ENCODE measurements around the gene KCMF1.

Gene KCMF1

GRCh38 chr2:85089585-85089984 is 118.6 kb downstream of the KCMF1 start:
- no peaks in the 10 kb centered on the region for H3K9me3 ChIP-seq
- TF ChIP-seq, protein P1, sequence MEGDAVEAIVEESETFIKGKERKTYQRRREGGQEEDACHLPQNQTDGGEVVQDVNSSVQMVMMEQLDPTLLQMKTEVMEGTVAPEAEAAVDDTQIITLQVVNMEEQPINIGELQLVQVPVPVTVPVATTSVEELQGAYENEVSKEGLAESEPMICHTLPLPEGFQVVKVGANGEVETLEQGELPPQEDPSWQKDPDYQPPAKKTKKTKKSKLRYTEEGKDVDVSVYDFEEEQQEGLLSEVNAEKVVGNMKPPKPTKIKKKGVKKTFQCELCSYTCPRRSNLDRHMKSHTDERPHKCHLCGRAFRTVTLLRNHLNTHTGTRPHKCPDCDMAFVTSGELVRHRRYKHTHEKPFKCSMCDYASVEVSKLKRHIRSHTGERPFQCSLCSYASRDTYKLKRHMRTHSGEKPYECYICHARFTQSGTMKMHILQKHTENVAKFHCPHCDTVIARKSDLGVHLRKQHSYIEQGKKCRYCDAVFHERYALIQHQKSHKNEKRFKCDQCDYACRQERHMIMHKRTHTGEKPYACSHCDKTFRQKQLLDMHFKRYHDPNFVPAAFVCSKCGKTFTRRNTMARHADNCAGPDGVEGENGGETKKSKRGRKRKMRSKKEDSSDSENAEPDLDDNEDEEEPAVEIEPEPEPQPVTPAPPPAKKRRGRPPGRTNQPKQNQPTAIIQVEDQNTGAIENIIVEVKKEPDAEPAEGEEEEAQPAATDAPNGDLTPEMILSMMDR (IDR thresholded peaks at IDR 0.05): no peak

GRCh38 chr2:85091838-85092237 is 120.9 kb downstream of the KCMF1 start:
- Histone ChIP-seq H3K4me3 (ENCODE audit: low read depth in 1 of 2, low read length in 1 of 2) (no peak overlapping the region), H3K27me3 (peaks cover 1% of the 10 kb centered on the region), H3K36me3 (no peaks in the 10 kb centered on the region), H3K4me1 (ENCODE audit: control insufficient read depth in 1 of 2, insufficient read depth in 1 of 2, low read depth in 1 of 2, low read length in 1 of 2) (no peaks in the 10 kb centered on the region), H3K27ac (no peak overlapping the region), H3K9me3 (no peaks in the 10 kb centered on the region)
- TF ChIP-seq, protein P1 (IDR thresholded peaks at IDR 0.05): no peak

More at GRCh38 chr2:85089585-85089984, 118.6 kb downstream of the KCMF1 start:
- Histone ChIP-seq H3K36me3 (no peaks in the 10 kb centered on the region), H3K4me3 (ENCODE audit: low read depth in 1 of 2, low read length in 1 of 2) (no peak overlapping the region), H3K27me3 (peaks cover 19% of the 10 kb centered on the region), H3K27ac (no peak overlapping the region), H3K4me1 (ENCODE audit: control insufficient read depth in 1 of 2, insufficient read depth in 1 of 2, low read depth in 1 of 2, low read length in 1 of 2) (no peaks in the 10 kb centered on the region)

DNA sequence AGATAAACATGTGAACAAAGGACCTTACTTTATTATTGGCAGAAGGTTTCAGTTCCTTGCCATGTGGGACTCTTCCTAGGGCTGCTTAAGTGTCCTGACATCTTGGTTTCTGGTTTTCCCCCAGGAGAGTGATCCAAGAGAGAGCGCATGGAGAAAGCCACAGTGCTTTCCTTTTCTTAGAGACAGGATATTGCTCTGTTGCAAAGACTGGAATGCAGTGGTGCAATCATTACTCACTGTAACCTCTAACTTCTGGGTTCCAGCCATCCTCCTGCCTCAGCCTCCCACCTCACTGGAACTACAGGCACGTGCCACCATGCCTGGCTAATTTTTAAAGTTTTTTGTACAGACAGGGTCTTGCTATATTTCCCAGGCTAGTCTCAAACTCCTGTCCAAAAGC is 124.1 kb downstream of the KCMF1 start:
- TF ChIP-seq, protein P1 (IDR thresholded peaks at IDR 0.05): no peak
- no peaks in the 10 kb centered on the region for H3K9me3 ChIP-seq
- peaks cover 3% of the 10 kb centered on the region for H3K27me3 ChIP-seq
- H3K4me1 ChIP-seq (ENCODE audit: control insufficient read depth in 1 of 2, insufficient read depth in 1 of 2, low read depth in 1 of 2, low read length in 1 of 2): no peaks in the 10 kb centered on the region
- no peak overlapping the region for H3K4me3 ChIP-seq (ENCODE audit: low read depth in 1 of 2, low read length in 1 of 2)
- no peak overlapping the region for H3K27ac ChIP-seq
- no peaks in the 10 kb centered on the region for H3K36me3 ChIP-seq

DNA sequence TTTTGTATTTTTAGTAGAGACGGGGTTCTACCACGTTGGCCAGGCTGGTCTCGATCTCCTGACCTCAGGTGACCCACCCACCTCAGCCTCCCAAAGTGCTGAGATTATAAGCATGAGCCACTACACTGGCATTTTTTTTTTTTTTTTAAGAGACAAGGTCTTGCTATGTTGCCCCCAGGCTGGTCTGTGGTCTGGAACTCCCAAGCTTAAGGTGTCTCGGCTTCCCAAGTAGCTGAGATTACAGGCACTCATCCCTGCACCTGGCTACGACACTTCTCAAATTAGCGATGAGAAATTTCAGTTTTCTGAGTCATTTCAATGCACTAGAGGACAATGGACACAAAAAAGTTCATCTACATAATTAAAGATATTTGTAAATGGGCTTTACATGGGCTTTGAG is 125.7 kb downstream of the KCMF1 start:
- no peaks in the 10 kb centered on the region for H3K36me3 ChIP-seq
- TF ChIP-seq, protein P1 (IDR thresholded peaks at IDR 0.05): no peak
- no peaks in the 10 kb centered on the region for H3K4me1 ChIP-seq (ENCODE audit: control insufficient read depth in 1 of 2, insufficient read depth in 1 of 2, low read depth in 1 of 2, low read length in 1 of 2)
- H3K9me3 ChIP-seq: no peaks in the 10 kb centered on the region
- peaks cover 3% of the 10 kb centered on the region for H3K27me3 ChIP-seq
- no peak overlapping the region for H3K4me3 ChIP-seq (ENCODE audit: low read depth in 1 of 2, low read length in 1 of 2)
- no peak overlapping the region for H3K27ac ChIP-seq

GRCh38 chr2:85104228-85104627 is 133.3 kb downstream of the KCMF1 start:
- no peaks in the 10 kb centered on the region for H3K36me3 ChIP-seq
- TF ChIP-seq, protein P1 (IDR thresholded peaks at IDR 0.05): no peak
- H3K27ac ChIP-seq: no peak overlapping the region

More at GRCh38 chr2:85104228-85104627, 133.3 kb downstream of the KCMF1 start:
- Histone ChIP-seq H3K4me1 (ENCODE audit: control insufficient read depth in 1 of 2, insufficient read depth in 1 of 2, low read depth in 1 of 2, low read length in 1 of 2) (no peaks in the 10 kb centered on the region), H3K27me3 (no peaks in the 10 kb centered on the region), H3K9me3 (no peaks in the 10 kb centered on the region), H3K4me3 (ENCODE audit: low read depth in 1 of 2, low read length in 1 of 2) (no peak overlapping the region)

Measured in neutrophil (primary cell).